Left colon (tissue), 2 donors: Measurements from ENCODE around the gene RPUSD3. TPM values are rescaled to one million over a fixed set of nuclear protein-coding genes. Genes with fewer than 3 reads are reported as not detected.
"Not testable (repeated sequence)": the region's sequence is repeated elsewhere in the genome, so short reads cannot be mapped to it uniquely, and the experiment has no call there.

Experiments used
- ATAC-seq: fragments of 200-7000 bp; cut with Tn5 transposase; one replicate; pipeline ENCODE4 v1.9.1; 2020; ENCODE audit warnings: mild to moderate bottlenecking, moderate library complexity
- DNase-seq, 2 donors: peaks; one replicate each; pipeline ENCODE4 v3.0.0-alpha.2; 2020
- intact Hi-C, 2 donors: fragments of 100-400 bp; cut with DNase I in 1 of 2; cut with micrococcal nuclease in 1 of 2; formaldehyde crosslinking; loops; one replicate each; pipeline versions ENCODE4 v1.11.2 to v1.14.0; 2022; cut with DNase I, micrococcal nuclease
- total RNA-seq, 2 donors: library from RNA; stranded (reverse); fragmentation: NEBNext Ultra II Directional; extraction: Animal tissue kit (Norgen Biotek cat#: 25700); gene quantifications; one replicate each; pipeline ENCODE4 v1.2.1, GENCODE V29; 2021
- donor health status: DM: no; HTN: no; CAD: no.
- donor health status: DM: yes; HTN: yes; CAD: no.

The RPUSD3 gene
- total RNA-seq, 2 donors from 2014 or later: 27.3 to 29.9 TPM

GRCh38 chr3:9869955-9870354 lies 26.1 kb upstream of the RPUSD3 start:
- ATAC-seq (no peak), DNase-seq (no peak)
- intact Hi-C loops: no loop called here

- ATAC-seq: no peak
- intact Hi-C loops: no loop called here
These were observed 23.3 kb upstream of the RPUSD3 start for GRCh38 chr3:9867106-9867505.

GRCh38 chr3:9866639-9867038 lies 22.8 kb upstream of the RPUSD3 start:
- no peak for ATAC-seq
- intact Hi-C loops: no loop called here
- peak in 1 of 2 donors; percentile 64 for DNase-seq

More at GRCh38 chr3:9867106-9867505, 23.3 kb upstream of the RPUSD3 start:
- DNase-seq: no peak

- DNase-seq, intact Hi-C loops, ATAC-seq: not testable (repeated sequence)
These were observed 21.4 kb upstream of the RPUSD3 start for GRCh38 chr3:9865125-9865637.

GRCh38 chr3:9864200-9864927 lies 20.6 kb upstream of the RPUSD3 start:
- DNase-seq (peak; percentile 37 to 62), ATAC-seq (no peak)
- intact Hi-C loops: no loop called here

- no peak for DNase-seq
- peak; percentile 35 for ATAC-seq
- intact Hi-C loops: no loop called here
These were observed 19.4 kb upstream of the RPUSD3 start for GRCh38 chr3:9863058-9863772.

GRCh38 chr3:9862391-9863057 lies 18.7 kb upstream of the RPUSD3 start:
- DNase-seq (peak; percentile 70 to 77), ATAC-seq (peak; percentile 95)
- intact Hi-C loops: no loop called here

GRCh38 chr3:9861626-9862130 lies 17.9 kb upstream of the RPUSD3 start:
- intact Hi-C loops: no loop called here
- no peak for ATAC-seq

GRCh38 chr3:9861201-9861600 lies 17.4 kb upstream of the RPUSD3 start:
- DNase-seq: no peak
- ATAC-seq: no peak
- intact Hi-C loops: no loop called here

More at GRCh38 chr3:9861626-9862130, 17.9 kb upstream of the RPUSD3 start:
- DNase-seq: no peak

- no peak for DNase-seq
- ATAC-seq: no peak
- intact Hi-C loops: loop anchor here in 1 of 2 donors (10.0 kb wide), 1 partner anchor 55 kb away; the partner anchor contains the start of gene IL17RC
These were observed 15.8 kb upstream of the RPUSD3 start for GRCh38 chr3:9859530-9860025.

- no peak for ATAC-seq
- intact Hi-C loops: loop anchor here in 1 of 2 donors (10.0 kb wide), 1 partner anchor 59 kb away; the partner anchor contains the start of gene IL17RC
- DNase-seq: no peak
These were observed 11.8 kb upstream of the RPUSD3 start for GRCh38 chr3:9855594-9855993.

- not testable (repeated sequence) for DNase-seq, ATAC-seq
- intact Hi-C loops: loop anchor here in 1 of 2 donors (10.0 kb wide), 1 partner anchor 60 kb away; the partner anchor contains the start of gene IL17RC
These were observed 10.6 kb upstream of the RPUSD3 start for GRCh38 chr3:9854291-9854940.

GRCh38 chr3:9852528-9852927 lies 8.7 kb upstream of the RPUSD3 start:
- no peak for DNase-seq
- no peak for ATAC-seq
- intact Hi-C loops: loop anchor here in 1 of 2 donors (10.0 kb wide), 1 partner anchor 62 kb away; the partner anchor contains the start of gene IL17RC

GRCh38 chr3:9851926-9852325 lies 8.1 kb upstream of the RPUSD3 start:
- ATAC-seq: not testable (repeated sequence)
- DNase-seq: peak in 1 of 2 donors; percentile 16
- intact Hi-C loops: loop anchor here in 1 of 2 donors (10.0 kb wide), 1 partner anchor 63 kb away; the partner anchor contains the start of gene IL17RC

- DNase-seq, ATAC-seq: not testable (repeated sequence)
- intact Hi-C loops: loop anchor here in 1 of 2 donors (10.0 kb wide), 1 partner anchor 63 kb away; the partner anchor contains the start of gene IL17RC
These were observed 7.6 kb upstream of the RPUSD3 start for GRCh38 chr3:9851383-9851782.

GRCh38 chr3:9848860-9849259 lies 5.1 kb upstream of the RPUSD3 start:
- DNase-seq, intact Hi-C loops, ATAC-seq: not testable (repeated sequence)

- ATAC-seq, intact Hi-C loops, DNase-seq: not testable (repeated sequence)
These were observed 4.1 kb upstream of the RPUSD3 start for GRCh38 chr3:9847870-9848269.
